Ectodermal cell (in vitro differentiated cells): ENCODE measurements around the gene JMJD8.
A peak's percentile ranks its signal among the peaks of the same experiment; 100 is the strongest.

Experiments used
- H3K27ac ChIP-seq: 2 replicates; pipeline ENCODE4 v1.7.0; 2013; ENCODE audit warnings: mild to moderate bottlenecking, low read depth, low read length; ENCODE audit not compliant: insufficient read depth, poor library complexity, severe bottlenecking
- H3K27me3 ChIP-seq: 2 replicates; pipeline ENCODE4 v1.7.0; 2013; ENCODE audit warnings: mild to moderate bottlenecking, low read length; ENCODE audit not compliant: insufficient read depth, control insufficient read depth, poor library complexity, severe bottlenecking
- H3K36me3 ChIP-seq: one replicate; pipeline ENCODE4 v1.7.0; 2013; ENCODE audit warnings: low read length; ENCODE audit not compliant: control insufficient read depth, insufficient read depth
- H3K4me1 ChIP-seq: one replicate; pipeline ENCODE4 v1.7.0; 2013; ENCODE audit warnings: low read length; ENCODE audit not compliant: control insufficient read depth, insufficient read depth
- H3K4me3 ChIP-seq: 2 replicates; pipeline ENCODE4 v1.7.0; 2013; ENCODE audit warnings: low read depth, low read length, control low read depth; ENCODE audit not compliant: insufficient read depth
- H3K9me3 ChIP-seq: 2 replicates; pipeline ENCODE4 v1.7.0; 2013; ENCODE audit warnings: mild to moderate bottlenecking, low read length, moderate library complexity; ENCODE audit not compliant: control insufficient read depth
- WGBS, 2 experiments: methylation state at CpG; one replicate each; pipeline ENCODE4 v1.1.7; 2013; ENCODE audit warnings: missing lambda C conversion rate in 2 of 2; 5-methylcytosine and 5-hydroxymethylcytosine counted together

The JMJD8 gene

GRCh38 chr16:636206-637080 is 47.7 kb downstream of the JMJD8 start, which contains the start of gene METTL26:
Gene METTL26 (minus strand): TSS chr16:636305. CDS start chr16:636290, 15 bp downstream.
- Histone ChIP-seq H3K27me3 (peaks cover 6% of the 10 kb centered on the region), H3K4me3 (peak within 1 kb of the TSS; percentile 77), H3K9me3 (no peaks in the 10 kb centered on the region), H3K27ac (peak within 1 kb of the TSS; percentile 55), H3K4me1 (peaks cover 35% of the 10 kb centered on the region), H3K36me3 (no peaks in the 10 kb centered on the region)
- WGBS, 2 experiments, result 0 to 1% methylated on average over 91 of the region's 91 CpGs

- Histone ChIP-seq H3K27ac (no peak overlapping the region), H3K27me3 (no peaks in the 10 kb centered on the region), H3K4me1 (peaks cover 30% of the 10 kb centered on the region), H3K9me3 (no peaks in the 10 kb centered on the region), H3K36me3 (no peaks in the 10 kb centered on the region), H3K4me3 (peak overlapping the region; percentile 77)
- 10 to 11% methylated on average over 55 of the region's 55 CpGs for WGBS, 2 experiments
These were observed 48.4 kb downstream of the JMJD8 start for GRCh38 chr16:635573-636205.

- Histone ChIP-seq H3K4me1 (peaks cover 35% of the 10 kb centered on the region), H3K9me3 (no peaks in the 10 kb centered on the region), H3K36me3 (no peaks in the 10 kb centered on the region), H3K27ac (no peak overlapping the region), H3K4me3 (peak overlapping the region; percentile 77), H3K27me3 (no peaks in the 10 kb centered on the region)
- 88 to 90% methylated on average over 7 of the region's 7 CpGs for WGBS, 2 experiments
These were observed 49.1 kb downstream of the JMJD8 start for GRCh38 chr16:634996-635395.

- Histone ChIP-seq H3K27ac (no peak overlapping the region), H3K4me3 (no peak overlapping the region), H3K36me3 (no peaks in the 10 kb centered on the region), H3K9me3 (no peaks in the 10 kb centered on the region), H3K4me1 (peaks cover 43% of the 10 kb centered on the region), H3K27me3 (no peaks in the 10 kb centered on the region)
- WGBS, 2 experiments, result 94 to 95% methylated on average over 22 of the region's 22 CpGs
These were observed 50.0 kb downstream of the JMJD8 start for GRCh38 chr16:634051-634670.

- Histone ChIP-seq H3K27me3 (no peaks in the 10 kb centered on the region), H3K4me3 (no peak overlapping the region)
- 96% methylated on average over 74 of the region's 74 CpGs for WGBS, 2 experiments
These were observed 50.6 kb downstream of the JMJD8 start for GRCh38 chr16:633336-634050.

GRCh38 chr16:632486-633335 is 51.4 kb downstream of the JMJD8 start:
- 94% methylated on average over 67 of the region's 67 CpGs for WGBS, 2 experiments
- Histone ChIP-seq H3K4me1 (peaks cover 49% of the 10 kb centered on the region), H3K27ac (no peak overlapping the region)

More at GRCh38 chr16:633336-634050, 50.6 kb downstream of the JMJD8 start:
- no peaks in the 10 kb centered on the region for H3K9me3 ChIP-seq
- H3K36me3 ChIP-seq, result no peaks in the 10 kb centered on the region
- no peak overlapping the region for H3K27ac ChIP-seq
- H3K4me1 ChIP-seq, result peaks cover 46% of the 10 kb centered on the region

GRCh38 chr16:631808-632358 is 52.3 kb downstream of the JMJD8 start:
- WGBS, 2 experiments, result 73 to 78% methylated on average over 9 of the region's 9 CpGs
- no peak overlapping the region for H3K27ac ChIP-seq
- H3K27me3 ChIP-seq, result no peaks in the 10 kb centered on the region
- H3K4me3 ChIP-seq, result peak overlapping the region; percentile 13
- no peaks in the 10 kb centered on the region for H3K9me3 ChIP-seq
- peaks cover 5% of the 10 kb centered on the region for H3K36me3 ChIP-seq
- H3K4me1 ChIP-seq, result peaks cover 44% of the 10 kb centered on the region

More at GRCh38 chr16:632486-633335, 51.4 kb downstream of the JMJD8 start:
- Histone ChIP-seq H3K36me3 (no peaks in the 10 kb centered on the region), H3K4me3 (peak overlapping the region; percentile 13), H3K27me3 (no peaks in the 10 kb centered on the region), H3K9me3 (no peaks in the 10 kb centered on the region)
